Measurements from ENCODE around the gene SEMA3C.

Gene SEMA3C

GRCh38 chr7:80847895-80848294 is 71.0 kb downstream of the SEMA3C start:
- DNase-seq, result no peak

GRCh38 chr7:80847027-80847426 is 71.8 kb downstream of the SEMA3C start:
- no peak for DNase-seq

- DNase-seq, result no peak
Measured at GRCh38 chr7:80844916-80845315, 73.9 kb downstream of the SEMA3C start.

- no peak for DNase-seq
Measured at GRCh38 chr7:80843018-80843677, 75.7 kb downstream of the SEMA3C start.

GRCh38 chr7:80842022-80842790 is 76.6 kb downstream of the SEMA3C start:
- DNase-seq, result no peak

- no peak for DNase-seq
Measured at GRCh38 chr7:80841423-80841955, 77.4 kb downstream of the SEMA3C start.

- DNase-seq, result no peak
Measured at GRCh38 chr7:80840681-80841080, 78.2 kb downstream of the SEMA3C start.

- DNase-seq, result no peak
Measured at GRCh38 chr7:80839855-80840254, 79.0 kb downstream of the SEMA3C start.

GRCh38 chr7:80838643-80839042 is 80.2 kb downstream of the SEMA3C start:
- DNase-seq, result no peak

GRCh38 chr7:80837345-80837744 is 81.5 kb downstream of the SEMA3C start:
- no peak for DNase-seq

- DNase-seq, result no peak
Measured at GRCh38 chr7:80835251-80835650, 83.6 kb downstream of the SEMA3C start.

GRCh38 chr7:80833289-80834268 is 85.3 kb downstream of the SEMA3C start:
- DNase-seq, result no peak

- no peak for DNase-seq
Measured at GRCh38 chr7:80832006-80832405, 86.8 kb downstream of the SEMA3C start.

GRCh38 chr7:80830584-80831285 is 88.1 kb downstream of the SEMA3C start:
- no peak for DNase-seq

- DNase-seq, result no peak
Measured at GRCh38 chr7:80830010-80830409, 88.8 kb downstream of the SEMA3C start.

- no peak for DNase-seq
Measured at GRCh38 chr7:80829527-80829926, 89.3 kb downstream of the SEMA3C start.

GRCh38 chr7:80827239-80827633 is 91.6 kb downstream of the SEMA3C start:
- no peak for DNase-seq

- DNase-seq, result no peak
Measured at GRCh38 chr7:80826520-80827238, 92.2 kb downstream of the SEMA3C start.

- DNase-seq, result no peak
Measured at GRCh38 chr7:80825499-80825898, 93.4 kb downstream of the SEMA3C start.

- DNase-seq, result no peak
Measured at GRCh38 chr7:80824253-80824652, 94.6 kb downstream of the SEMA3C start.

- DNase-seq, result no peak
Measured at GRCh38 chr7:80823057-80823456, 95.8 kb downstream of the SEMA3C start.

All from SIG-M5 (cell line).